Thoracic aorta (tissue), 2 donors: Measurements from ENCODE around the gene SPPL2B. TPM values are rescaled to one million over a fixed set of nuclear protein-coding genes. Genes with fewer than 3 reads are reported as not detected.
"Not testable (repeated sequence)": the region's sequence is repeated elsewhere in the genome, so short reads cannot be mapped to it uniquely, and the experiment has no call there.

Experiments
- ATAC-seq: fragments of 150-250 bp; one replicate; pipeline ENCODE4 v1.8.0; 2017; ENCODE audit warnings: low read depth; ENCODE audit not compliant: insufficient number of reproducible peaks, low FRiP score
- DNase-seq: peaks from one replicate; pipeline ENCODE4 v3.0.0-alpha.2; 2020; ENCODE audit warnings: low spot score
- H3K27ac ChIP-seq, 2 donors: fragments of 200-600 bp; sonication (generic); 1 replicate in 1 of 2; 2 replicates in 1 of 2; pipeline ENCODE4 v1.5.1; 2016; ENCODE audit warnings: mild to moderate bottlenecking in 2 of 2, moderate library complexity in 2 of 2
- H3K27me3 ChIP-seq: fragments of 200-600 bp; sonication (generic); replicated peaks from 2 replicates; pipeline ENCODE4 v1.6.0; 2016; ENCODE audit warnings: mild to moderate bottlenecking; ENCODE audit not compliant: insufficient read depth
- H3K36me3 ChIP-seq: fragments of 200-600 bp; sonication (generic); one replicate; pipeline ENCODE4 v1.5.1; 2016
- H3K4me1 ChIP-seq, 2 donors: fragments of 200-600 bp; sonication (generic); 1 replicate in 1 of 2; 2 replicates in 1 of 2; pipeline versions ENCODE4 v1.5.1 to v1.6.0; 2016; ENCODE audit warnings: low read depth in 2 of 2, mild to moderate bottlenecking in 1 of 2; ENCODE audit not compliant: control insufficient read depth in 1 of 2
- H3K4me3 ChIP-seq: fragments of 200-600 bp; sonication (generic); 2 replicates; pipeline ENCODE4 v1.5.1; 2016; ENCODE audit warnings: mild to moderate bottlenecking
- H3K9me3 ChIP-seq: fragments of 200-600 bp; sonication (generic); 2 replicates; pipeline ENCODE4 v1.5.1; 2016
- total RNA-seq, 2 donors: library from RNA; depleted of rRNA; stranded (reverse); fragments of >200 nt; gene quantifications; one replicate each; pipeline versions ENCODE4 v1.1.0 to v1.2.3, GENCODE V29; 2016
- TF ChIP-seq, protein P1 (sequence below): fragments of 200-600 bp; sonication (generic); IDR thresholded peaks from one replicate; pipeline ENCODE4 v1.5.1; 2019; ENCODE audit warnings: antibody characterized with exemption

Gene SPPL2B, protein sequence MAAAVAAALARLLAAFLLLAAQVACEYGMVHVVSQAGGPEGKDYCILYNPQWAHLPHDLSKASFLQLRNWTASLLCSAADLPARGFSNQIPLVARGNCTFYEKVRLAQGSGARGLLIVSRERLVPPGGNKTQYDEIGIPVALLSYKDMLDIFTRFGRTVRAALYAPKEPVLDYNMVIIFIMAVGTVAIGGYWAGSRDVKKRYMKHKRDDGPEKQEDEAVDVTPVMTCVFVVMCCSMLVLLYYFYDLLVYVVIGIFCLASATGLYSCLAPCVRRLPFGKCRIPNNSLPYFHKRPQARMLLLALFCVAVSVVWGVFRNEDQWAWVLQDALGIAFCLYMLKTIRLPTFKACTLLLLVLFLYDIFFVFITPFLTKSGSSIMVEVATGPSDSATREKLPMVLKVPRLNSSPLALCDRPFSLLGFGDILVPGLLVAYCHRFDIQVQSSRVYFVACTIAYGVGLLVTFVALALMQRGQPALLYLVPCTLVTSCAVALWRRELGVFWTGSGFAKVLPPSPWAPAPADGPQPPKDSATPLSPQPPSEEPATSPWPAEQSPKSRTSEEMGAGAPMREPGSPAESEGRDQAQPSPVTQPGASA
- total RNA-seq: 10 to 100 TPM; 55.8 to 60.0 TPM

DNA sequence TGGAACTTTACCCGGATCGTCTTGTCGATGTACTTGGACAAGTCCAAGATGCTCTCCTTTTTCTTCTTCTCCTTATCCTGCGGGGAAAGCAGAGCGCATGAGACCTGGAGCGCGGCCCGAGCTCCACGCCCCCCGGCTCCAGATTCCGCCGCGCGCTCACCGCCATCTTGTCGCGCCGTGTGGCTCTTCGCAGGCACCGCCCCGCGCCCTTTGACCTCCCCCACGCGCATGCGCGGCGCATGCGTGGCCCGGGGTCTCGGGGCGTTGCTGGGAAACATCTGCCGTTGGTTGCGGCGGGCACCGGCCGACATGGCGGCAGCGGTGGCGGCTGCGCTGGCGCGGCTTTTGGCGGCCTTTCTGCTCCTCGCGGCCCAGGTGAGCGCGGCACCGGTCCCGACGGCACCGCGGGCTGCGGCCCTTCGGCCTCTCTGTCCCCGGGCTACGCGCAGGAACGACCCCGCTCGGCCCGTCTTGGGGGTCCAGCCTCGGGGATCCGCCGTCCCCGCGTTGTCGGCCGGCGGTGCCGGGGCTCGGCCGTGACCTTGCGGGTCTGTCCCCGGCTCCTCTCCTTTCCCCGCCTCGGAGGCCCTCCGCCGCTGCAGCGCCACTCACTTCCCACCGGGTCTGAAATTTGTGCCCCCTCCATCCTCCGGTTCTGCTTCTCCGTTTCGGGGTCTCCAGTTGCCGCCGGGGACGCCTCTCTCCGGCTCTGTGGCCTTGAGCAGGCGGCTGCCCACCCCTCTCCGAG, at the start of gene SPPL2B, which contains the start of gene LSM7:
Gene SPPL2B, plus strand, starts transcription at position 284 of the 748 bp plus-strand sequence. Its CDS starts 26 bp downstream, at position 310.
Gene LSM7, minus strand, starts transcription at position 186 of the 748 bp plus-strand sequence. Its CDS starts 20 bp downstream, at position 166.
- Histone ChIP-seq H3K4me1 (peaks cover 12 to 45% of the 10 kb centered on the region in 2 donors), H3K27me3 (no peaks in the 10 kb centered on the region)
- TF ChIP-seq, protein P1, sequence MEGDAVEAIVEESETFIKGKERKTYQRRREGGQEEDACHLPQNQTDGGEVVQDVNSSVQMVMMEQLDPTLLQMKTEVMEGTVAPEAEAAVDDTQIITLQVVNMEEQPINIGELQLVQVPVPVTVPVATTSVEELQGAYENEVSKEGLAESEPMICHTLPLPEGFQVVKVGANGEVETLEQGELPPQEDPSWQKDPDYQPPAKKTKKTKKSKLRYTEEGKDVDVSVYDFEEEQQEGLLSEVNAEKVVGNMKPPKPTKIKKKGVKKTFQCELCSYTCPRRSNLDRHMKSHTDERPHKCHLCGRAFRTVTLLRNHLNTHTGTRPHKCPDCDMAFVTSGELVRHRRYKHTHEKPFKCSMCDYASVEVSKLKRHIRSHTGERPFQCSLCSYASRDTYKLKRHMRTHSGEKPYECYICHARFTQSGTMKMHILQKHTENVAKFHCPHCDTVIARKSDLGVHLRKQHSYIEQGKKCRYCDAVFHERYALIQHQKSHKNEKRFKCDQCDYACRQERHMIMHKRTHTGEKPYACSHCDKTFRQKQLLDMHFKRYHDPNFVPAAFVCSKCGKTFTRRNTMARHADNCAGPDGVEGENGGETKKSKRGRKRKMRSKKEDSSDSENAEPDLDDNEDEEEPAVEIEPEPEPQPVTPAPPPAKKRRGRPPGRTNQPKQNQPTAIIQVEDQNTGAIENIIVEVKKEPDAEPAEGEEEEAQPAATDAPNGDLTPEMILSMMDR: no peak

GRCh38 chr19:2280633-2281264, 47.7 kb upstream of the SPPL2B start:
- Histone ChIP-seq H3K4me1 (peaks cover 0 to 15% of the 10 kb centered on the region in 2 donors), H3K27me3 (no peaks in the 10 kb centered on the region), H3K27ac (no peak overlapping the region), H3K36me3 (no peaks in the 10 kb centered on the region), H3K9me3 (no peaks in the 10 kb centered on the region), H3K4me3 (no peak overlapping the region)
- TF ChIP-seq, protein P1: no peak
- ATAC-seq: no peak
- no peak for DNase-seq

More for the DNA sequence above, at the start of gene SPPL2B, which contains the start of gene LSM7:
- ATAC-seq: peak; percentile 76
- peak; percentile 67 for DNase-seq
- Histone ChIP-seq H3K4me3 (peak within 1 kb of the TSS; percentile 83), H3K36me3 (no peaks in the 10 kb centered on the region), H3K9me3 (no peaks in the 10 kb centered on the region), H3K27ac (peak within 1 kb of the TSS in 1 of 2 donors; percentile 1)

DNA sequence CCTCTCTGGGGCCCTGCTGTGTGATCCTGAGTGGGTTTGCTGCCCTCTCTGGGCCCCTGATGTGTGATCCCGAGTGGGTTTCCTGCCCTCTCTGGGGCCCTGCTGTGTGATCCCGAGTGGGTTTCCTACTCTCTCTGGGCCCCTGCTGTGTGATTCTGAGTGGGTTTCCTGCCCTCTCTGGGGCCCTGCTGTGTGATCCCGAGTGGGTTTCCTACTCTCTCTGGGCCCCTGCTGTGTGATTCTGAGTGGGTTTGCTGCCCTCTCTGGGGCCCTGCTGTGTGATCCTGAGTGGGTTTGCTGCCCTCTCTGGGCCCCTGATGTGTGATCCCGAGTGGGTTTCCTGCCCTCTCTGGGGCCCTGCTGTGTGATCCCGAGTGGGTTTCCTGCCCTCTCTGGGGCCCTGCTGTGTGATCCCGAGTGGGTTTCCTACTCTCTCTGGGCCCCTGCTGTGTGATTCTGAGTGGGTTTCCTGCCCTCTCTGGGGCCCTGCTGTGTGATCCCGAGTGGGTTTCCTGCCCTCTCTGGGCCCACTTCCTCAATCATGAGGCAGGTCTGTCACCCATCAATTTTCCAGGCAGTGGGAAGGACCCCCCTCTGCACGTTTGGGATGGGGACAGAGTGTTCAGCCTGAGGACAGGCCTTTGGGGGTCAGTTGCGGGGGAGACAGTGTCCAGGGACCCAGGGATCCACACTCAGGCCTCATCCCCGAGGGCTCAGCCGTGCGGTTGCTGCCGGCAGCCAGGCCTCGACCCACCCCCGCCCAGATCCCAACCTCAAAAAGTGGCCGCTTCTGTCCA, 47.0 kb upstream of the SPPL2B start:
- not testable (repeated sequence) for H3K27ac ChIP-seq, H3K9me3 ChIP-seq, DNase-seq, H3K36me3 ChIP-seq, ATAC-seq, H3K27me3 ChIP-seq
- peaks cover 0 to 12% of the 10 kb centered on the region in 2 donors for H3K4me1 ChIP-seq
- peak overlapping the region; percentile 58 for H3K4me3 ChIP-seq

DNA sequence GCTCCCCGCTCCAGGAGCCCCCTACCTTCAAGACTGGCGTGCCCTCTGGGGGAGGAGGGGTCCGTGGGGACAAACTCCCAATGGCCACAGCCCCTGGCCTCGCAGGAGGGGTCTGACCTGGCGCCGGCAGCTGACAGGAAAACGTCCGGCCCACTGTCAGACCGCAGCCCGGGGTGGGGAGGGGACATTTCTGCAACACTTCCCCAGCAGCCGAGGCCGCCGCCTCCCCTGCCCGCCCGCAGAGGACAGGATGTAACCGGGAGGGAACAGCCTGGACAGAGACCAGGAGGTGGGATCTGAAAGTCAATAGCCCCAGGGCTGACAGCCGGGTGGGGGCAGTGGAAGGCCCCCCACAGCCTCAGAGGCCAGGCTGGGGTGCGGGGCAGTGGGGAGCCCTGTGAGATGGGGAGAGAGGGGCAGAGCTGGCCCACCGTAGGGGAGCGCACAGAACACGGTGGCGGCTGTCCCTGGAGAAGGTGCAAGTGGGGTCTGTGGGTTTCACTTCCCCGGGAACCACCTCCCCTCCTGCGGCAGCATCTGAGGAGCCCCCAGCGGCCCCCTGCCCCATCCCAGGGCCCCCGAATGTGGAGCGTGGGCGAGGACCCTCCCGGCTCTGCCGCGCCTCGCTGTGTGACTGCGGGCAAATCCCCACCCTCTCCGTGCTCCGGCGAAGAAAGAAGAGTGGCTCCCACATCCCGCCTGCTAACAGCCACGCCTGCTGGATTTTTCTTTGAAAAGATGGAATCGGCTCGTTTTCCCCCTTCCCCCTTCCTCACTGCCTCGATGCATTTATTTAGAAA, 46.2 kb upstream of the SPPL2B start, which contains the start of gene PEAK3:
Gene PEAK3, minus strand, starts transcription at position 114 of the 800 bp plus-strand sequence. CDS start 1,244 bp downstream, outside the sequence.
- DNase-seq: no peak
- H3K9me3 ChIP-seq: no peaks in the 10 kb centered on the region
- H3K4me3 ChIP-seq: peak within 1 kb of the TSS; percentile 58
- H3K27ac ChIP-seq: no peak within 1 kb of the TSS
- H3K27me3 ChIP-seq: no peaks in the 10 kb centered on the region
- H3K36me3 ChIP-seq: no peaks in the 10 kb centered on the region
- ATAC-seq: no peak
- H3K4me1 ChIP-seq: peaks cover 0 to 12% of the 10 kb centered on the region in 2 donors
- TF ChIP-seq, protein P1: no peak
